ENCODE data around the gene MRPS12. TPM values are rescaled to one million over a fixed set of nuclear protein-coding genes. Genes with fewer than 3 reads are reported as not detected.
"Not testable (repeated sequence)": the region's sequence is repeated elsewhere in the genome, so short reads cannot be mapped to it uniquely, and the experiment has no call there.

MRPS12 gene
- polyA plus RNA-seq, 3 donors: 25.3 to 31.2 (median 30.9) TPM

GRCh38 chr19:38928391-38929001 lies 2.2 kb upstream of the MRPS12 start:
- DNase-seq: no peak

GRCh38 chr19:38929929-38930775 lies 592 bp upstream of the MRPS12 start, which contains the start of gene SARS2:
SARS2 (minus strand) TSS chr19:38930763; CDS start chr19:38930736, 27 bp downstream.
- peak; percentile 93 for DNase-seq

- DNase-seq: no peak
Observed at GRCh38 chr19:38931521-38931793, 713 bp downstream of the MRPS12 start.

GRCh38 chr19:38932425-38933179 lies 1.9 kb downstream of the MRPS12 start:
- DNase-seq: no peak

- no peak for DNase-seq
Observed at GRCh38 chr19:38933544-38933943, 2.8 kb downstream of the MRPS12 start.

GRCh38 chr19:38939957-38940356 lies 9.2 kb downstream of the MRPS12 start:
- DNase-seq: no peak

- DNase-seq: not testable (repeated sequence)
Observed at GRCh38 chr19:38941466-38941865, 10.7 kb downstream of the MRPS12 start.

- no peak for DNase-seq
Observed at GRCh38 chr19:38941979-38942378, 11.2 kb downstream of the MRPS12 start.

GRCh38 chr19:38942471-38943181 lies 11.9 kb downstream of the MRPS12 start:
- DNase-seq: no peak

GRCh38 chr19:38944981-38945506 lies 14.3 kb downstream of the MRPS12 start:
- DNase-seq: no peak

- no peak for DNase-seq
Observed at GRCh38 chr19:38945562-38946228, 15.0 kb downstream of the MRPS12 start.

- no peak for DNase-seq
Observed at GRCh38 chr19:38946229-38947010, 15.7 kb downstream of the MRPS12 start.

GRCh38 chr19:38949580-38950367 lies 19.0 kb downstream of the MRPS12 start:
- DNase-seq: peak; percentile 89

GRCh38 chr19:38951187-38951586 lies 20.4 kb downstream of the MRPS12 start:
- no peak for DNase-seq

- DNase-seq: peak; percentile 74
Observed at GRCh38 chr19:38952395-38953165, 21.8 kb downstream of the MRPS12 start.

- no peak for DNase-seq
Observed at GRCh38 chr19:38953677-38954076, 22.9 kb downstream of the MRPS12 start.

- DNase-seq: no peak
Observed at GRCh38 chr19:38956264-38956663, 25.5 kb downstream of the MRPS12 start.

GRCh38 chr19:38958301-38958700 lies 27.6 kb downstream of the MRPS12 start:
- no peak for DNase-seq

- no peak for DNase-seq
Observed at GRCh38 chr19:38959618-38960017, 28.9 kb downstream of the MRPS12 start.

Measured in renal pelvis (tissue), 4 donors.